A549 (cell line): Measurements from ENCODE around the gene RSPH9.

ENCODE experiments used
- EP300 ChIP-seq, 2 experiments: fragments of >200 bp; sonication (Bioruptor Twin); formaldehyde crosslinking; IDR thresholded peaks; 2 replicates in 1 of 2; 3 replicates in 1 of 2; pipeline ENCODE4 v1.6.1; 2016 to 2017
- KDM1A ChIP-seq: fragments of 200-600 bp; sonication (generic); IDR thresholded peaks from 2 replicates; pipeline ENCODE4 v1.6.1; 2016; ENCODE audit warnings: low read depth, mild to moderate bottlenecking
- NPAS2 ChIP-seq: fragments of 250-450 bp; sonication (Bioruptor Pico); IDR thresholded peaks from 2 replicates; pipeline ENCODE4 v1.8.0; 2022; ENCODE audit warnings: mild to moderate bottlenecking, moderate library complexity, borderline replicate concordance
- POLR2A ChIP-seq: IDR thresholded peaks from 2 replicates; pipeline ENCODE4 v1.6.1; 2012; ENCODE audit warnings: mild to moderate bottlenecking, low read length
- RAD21 ChIP-seq, 2 experiments: fragments of >200 bp in 1 of 2; sonication (Bioruptor Twin) in 1 of 2; formaldehyde crosslinking in 1 of 2; IDR thresholded peaks in 1 of 2; conservative IDR thresholded peaks in 1 of 2; 2 replicates in 1 of 2; 3 replicates in 1 of 2; pipeline ENCODE4 v1.6.1; 2012 to 2018; ENCODE audit warnings: inconsistent platforms in 1 of 2
- RFX5 ChIP-seq: fragments of 450-650 bp; IDR thresholded peaks from 2 replicates; pipeline ENCODE4 v1.7.1; 2014; ENCODE audit warnings: antibody characterized with exemption, mild to moderate bottlenecking, moderate library complexity
- TP53 ChIP-seq: fragments of 250-450 bp; sonication (Bioruptor Pico); IDR thresholded peaks from 2 replicates; pipeline ENCODE4 v1.5.0; 2021; ENCODE audit warnings: mild to moderate bottlenecking, moderate library complexity
- ZSCAN20 ChIP-seq: fragments of 250-450 bp; sonication (Bioruptor Pico); IDR thresholded peaks from 2 replicates; pipeline ENCODE4 v1.8.0; 2022; ENCODE audit warnings: mild to moderate bottlenecking, moderate library complexity
- TF ChIP-seq, protein P1 (sequence below): fragments of >200 bp; sonication (Bioruptor Twin); formaldehyde crosslinking; IDR thresholded peaks from 3 replicates; pipeline ENCODE4 v1.5.1; 2016
- TF ChIP-seq, protein P2 (sequence below): IDR thresholded peaks from 2 replicates; pipeline ENCODE4 v1.6.1; 2012; ENCODE audit warnings: low read depth, borderline replicate concordance

DNA sequence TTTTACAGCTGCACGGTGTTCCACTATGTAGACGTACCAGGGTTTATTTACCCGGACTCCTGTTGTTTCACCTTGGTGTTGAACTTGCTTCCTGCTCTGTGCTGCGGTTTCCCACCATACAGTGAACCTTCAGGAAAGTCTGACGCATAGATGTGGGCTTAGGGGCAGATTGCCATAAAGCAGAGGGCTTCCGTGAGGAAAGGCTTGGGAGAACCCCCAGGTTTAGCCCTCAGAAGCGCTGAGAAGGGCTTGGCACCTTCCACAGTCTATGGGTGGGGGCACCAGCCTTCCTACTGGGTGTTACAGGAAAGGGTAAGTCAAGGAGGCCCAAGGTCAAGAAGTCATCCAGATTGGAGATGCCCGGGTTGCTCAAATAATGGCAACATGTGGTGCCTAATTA, 62.0 kb downstream of the RSPH9 start:
- TF ChIP-seq, protein P1, sequence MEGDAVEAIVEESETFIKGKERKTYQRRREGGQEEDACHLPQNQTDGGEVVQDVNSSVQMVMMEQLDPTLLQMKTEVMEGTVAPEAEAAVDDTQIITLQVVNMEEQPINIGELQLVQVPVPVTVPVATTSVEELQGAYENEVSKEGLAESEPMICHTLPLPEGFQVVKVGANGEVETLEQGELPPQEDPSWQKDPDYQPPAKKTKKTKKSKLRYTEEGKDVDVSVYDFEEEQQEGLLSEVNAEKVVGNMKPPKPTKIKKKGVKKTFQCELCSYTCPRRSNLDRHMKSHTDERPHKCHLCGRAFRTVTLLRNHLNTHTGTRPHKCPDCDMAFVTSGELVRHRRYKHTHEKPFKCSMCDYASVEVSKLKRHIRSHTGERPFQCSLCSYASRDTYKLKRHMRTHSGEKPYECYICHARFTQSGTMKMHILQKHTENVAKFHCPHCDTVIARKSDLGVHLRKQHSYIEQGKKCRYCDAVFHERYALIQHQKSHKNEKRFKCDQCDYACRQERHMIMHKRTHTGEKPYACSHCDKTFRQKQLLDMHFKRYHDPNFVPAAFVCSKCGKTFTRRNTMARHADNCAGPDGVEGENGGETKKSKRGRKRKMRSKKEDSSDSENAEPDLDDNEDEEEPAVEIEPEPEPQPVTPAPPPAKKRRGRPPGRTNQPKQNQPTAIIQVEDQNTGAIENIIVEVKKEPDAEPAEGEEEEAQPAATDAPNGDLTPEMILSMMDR, result no peak
- no peak for TF ChIP-seq ZSCAN20 (CRISPR knock-in tag)
- TF ChIP-seq TP53 (CRISPR knock-in tag), result no peak
- no peak for TF ChIP-seq NPAS2 (CRISPR knock-in tag)
- no peak for TF ChIP-seq RFX5
- TF ChIP-seq KDM1A, result no peak
- TF ChIP-seq EP300 (IDR thresholded peaks at IDR 0.05), result no peak
- TF ChIP-seq POLR2A, result no peak
- no peak for TF ChIP-seq RAD21 (conservative IDR thresholded peaks at IDR 0.05 in 1 of 2, IDR thresholded peaks at IDR 0.05 in 1 of 2)
- TF ChIP-seq, protein P2, sequence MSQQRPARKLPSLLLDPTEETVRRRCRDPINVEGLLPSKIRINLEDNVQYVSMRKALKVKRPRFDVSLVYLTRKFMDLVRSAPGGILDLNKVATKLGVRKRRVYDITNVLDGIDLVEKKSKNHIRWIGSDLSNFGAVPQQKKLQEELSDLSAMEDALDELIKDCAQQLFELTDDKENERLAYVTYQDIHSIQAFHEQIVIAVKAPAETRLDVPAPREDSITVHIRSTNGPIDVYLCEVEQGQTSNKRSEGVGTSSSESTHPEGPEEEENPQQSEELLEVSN, result no peak
